HG02623 (cell line): ENCODE data around the gene HAUS3.
"Not testable (repeated sequence)": the region's sequence is repeated elsewhere in the genome, so short reads cannot be mapped to it uniquely, and the experiment has no call there.

Source experiments
- ATAC-seq: cut with Tn5 transposase; IDR thresholded peaks from one replicate; pipeline ENCODE4 v1.9.1; 2021; ENCODE audit warnings: moderate library complexity; ENCODE audit not compliant: unreplicated experiment

Gene HAUS3

GRCh38 chr4:2231082-2231481, 10.8 kb downstream of the HAUS3 start:
- no peak for ATAC-seq

- no peak for ATAC-seq
These were observed 15.7 kb downstream of the HAUS3 start for GRCh38 chr4:2226261-2226660.

GRCh38 chr4:2222838-2223237, 19.1 kb downstream of the HAUS3 start:
- no peak for ATAC-seq

DNA sequence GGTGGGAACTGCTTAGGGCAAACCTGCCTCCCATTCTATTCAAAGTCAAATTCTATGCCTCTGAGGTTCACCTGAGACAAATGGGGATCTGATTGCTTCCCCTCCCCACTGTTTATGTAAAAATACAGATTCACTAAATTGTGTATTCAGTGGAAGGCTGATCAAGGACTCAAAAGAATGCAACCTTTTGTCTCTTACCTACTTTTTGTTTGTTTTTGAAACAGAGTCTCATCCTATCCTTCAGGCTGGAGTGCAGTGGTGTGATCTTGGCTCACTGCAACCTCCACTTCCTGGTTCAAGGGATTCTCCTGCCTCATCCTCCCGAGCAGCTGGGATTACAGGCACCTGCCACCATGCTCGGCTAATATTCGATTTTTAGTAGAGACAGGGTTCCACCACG, 20.5 kb downstream of the HAUS3 start:
- not testable (repeated sequence) for ATAC-seq

DNA sequence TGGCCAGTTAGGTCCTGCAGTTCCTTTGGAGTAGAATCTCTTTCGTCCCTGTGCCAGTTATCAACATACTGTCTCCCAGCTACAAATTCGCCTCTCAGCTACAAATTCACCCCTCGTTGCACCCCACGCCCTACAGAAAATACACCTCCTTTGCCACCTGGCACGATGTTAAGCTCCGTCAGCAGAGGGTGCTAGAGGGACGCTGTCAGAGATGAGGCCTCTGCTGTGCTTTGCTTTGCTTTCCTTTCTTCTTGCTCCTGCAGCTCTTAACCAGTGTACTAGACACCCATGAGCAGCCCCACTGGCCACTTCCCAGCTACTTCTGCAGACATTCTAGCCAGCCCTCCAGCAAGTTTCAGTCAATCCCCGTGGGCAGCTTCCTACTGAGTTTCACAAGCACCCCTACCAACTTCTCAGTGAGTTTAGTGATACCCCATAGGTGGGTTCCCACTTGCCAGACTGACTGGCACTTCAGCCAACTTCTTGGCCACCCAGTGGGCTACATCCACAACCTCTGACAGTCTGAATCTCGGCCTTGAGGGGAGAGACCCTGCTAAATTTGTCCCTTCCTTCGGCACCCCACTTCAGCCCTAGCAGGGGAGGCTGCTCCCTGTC, 21.8 kb downstream of the HAUS3 start:
- no peak for ATAC-seq

DNA sequence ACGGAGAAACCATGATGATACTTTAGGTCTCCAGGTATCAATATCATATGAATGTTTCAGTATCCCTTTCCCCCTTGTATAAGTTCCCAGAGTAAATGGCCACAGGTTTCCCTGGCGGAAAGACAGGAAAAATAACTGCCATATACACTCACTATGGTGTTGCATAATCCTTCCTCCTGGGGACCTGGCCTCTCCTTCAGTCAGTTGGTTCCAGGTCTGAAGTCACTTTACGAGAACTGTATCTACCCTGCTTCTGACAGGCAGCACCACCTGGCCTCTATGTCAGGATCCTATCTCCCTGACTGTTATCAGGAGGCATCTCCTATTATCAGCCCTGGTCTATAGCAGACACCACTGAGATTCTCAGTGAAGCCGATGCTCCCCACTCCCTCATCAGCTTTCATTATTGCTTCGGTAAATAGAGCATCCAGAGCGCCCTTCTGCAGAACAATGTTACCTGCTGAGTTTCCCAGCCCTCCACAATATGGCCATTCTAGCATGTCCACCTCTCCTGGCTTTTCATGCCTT, 22.6 kb downstream of the HAUS3 start:
- ATAC-seq: no peak

DNA sequence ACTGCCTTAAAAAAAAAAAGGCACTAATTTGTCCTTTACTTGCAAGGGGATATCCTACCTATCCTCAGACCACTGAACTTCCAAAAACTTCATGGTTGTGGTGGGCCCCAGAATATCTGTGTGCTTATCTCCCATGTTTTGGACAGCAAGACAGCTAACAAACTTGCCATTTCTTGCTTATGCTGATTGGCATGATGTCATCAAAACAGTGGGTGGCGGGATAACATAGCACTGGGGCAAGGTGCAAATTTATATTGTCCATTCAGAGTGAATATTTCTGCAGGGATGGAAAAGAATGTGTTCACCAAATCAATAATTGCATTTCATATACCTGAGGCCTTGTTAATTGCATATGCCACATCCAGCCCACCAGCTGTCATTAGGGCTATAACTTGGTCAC, 23.5 kb downstream of the HAUS3 start:
- ATAC-seq: no peak

GRCh38 chr4:2217726-2218125, 24.2 kb downstream of the HAUS3 start:
- no peak for ATAC-seq

DNA sequence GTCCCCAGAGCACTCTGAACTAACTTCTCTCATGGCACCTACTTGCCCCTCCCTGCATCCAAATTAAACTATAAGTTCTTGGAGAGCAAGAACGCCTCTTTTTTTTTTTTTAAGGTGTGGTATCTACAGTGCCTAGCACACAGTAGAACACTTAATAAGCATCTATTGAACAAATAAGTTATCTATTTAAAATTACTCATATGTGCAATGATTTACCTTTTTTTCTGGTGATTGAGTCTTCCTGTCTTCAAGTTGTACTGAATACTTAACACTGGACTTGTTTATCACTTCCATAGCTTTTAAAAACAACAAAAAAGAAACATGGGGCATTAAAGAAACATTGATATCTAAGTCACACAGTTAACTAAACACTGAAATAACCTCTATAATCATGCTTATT, 29.1 kb downstream of the HAUS3 start:
- no peak for ATAC-seq

GRCh38 chr4:2202789-2203188, 39.1 kb downstream of the HAUS3 start:
- ATAC-seq: not testable (repeated sequence)

DNA sequence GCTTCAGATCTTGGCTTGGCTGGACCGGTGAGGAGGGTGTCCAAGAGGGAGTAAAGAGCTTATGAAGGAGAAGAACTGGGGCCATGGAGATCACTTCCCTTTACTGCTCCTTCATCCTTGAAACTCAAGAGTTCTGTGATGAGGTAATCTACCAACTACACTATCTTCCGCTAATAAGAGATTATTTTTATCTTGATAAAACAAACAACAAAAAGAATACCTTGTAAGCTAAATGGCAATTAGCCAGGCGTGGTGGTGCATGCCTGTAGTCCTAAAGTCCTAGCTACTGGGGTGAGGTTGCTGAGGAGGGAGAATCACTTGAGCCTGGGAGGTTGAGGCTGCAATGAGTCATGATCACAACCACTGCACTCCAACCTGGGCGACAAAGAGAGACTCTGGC, 47.4 kb downstream of the HAUS3 start:
- no peak for ATAC-seq

DNA sequence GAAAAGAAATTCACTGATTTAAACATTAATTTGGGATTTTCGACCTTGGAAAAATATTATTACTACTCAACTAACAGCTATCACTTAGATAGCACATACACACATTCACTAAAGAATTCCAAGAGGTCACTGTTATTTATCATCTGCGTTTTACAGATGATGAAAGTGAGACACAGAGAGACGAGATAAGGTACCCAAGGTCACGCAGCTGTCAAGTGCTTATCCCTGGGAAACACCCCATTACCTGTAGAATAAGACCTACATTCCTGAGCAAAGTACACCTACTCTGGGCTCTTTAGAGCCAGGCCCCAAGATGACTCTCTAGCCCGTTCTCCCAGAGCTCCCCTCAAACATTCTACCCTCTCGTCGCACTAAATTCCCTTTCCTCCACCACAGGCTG, 48.6 kb downstream of the HAUS3 start:
- no peak for ATAC-seq

GRCh38 chr4:2186865-2187172, 55.1 kb downstream of the HAUS3 start:
- ATAC-seq: no peak

GRCh38 chr4:2186133-2186864, 55.6 kb downstream of the HAUS3 start:
- no peak for ATAC-seq

GRCh38 chr4:2183394-2183793, 58.5 kb downstream of the HAUS3 start:
- ATAC-seq: no peak

DNA sequence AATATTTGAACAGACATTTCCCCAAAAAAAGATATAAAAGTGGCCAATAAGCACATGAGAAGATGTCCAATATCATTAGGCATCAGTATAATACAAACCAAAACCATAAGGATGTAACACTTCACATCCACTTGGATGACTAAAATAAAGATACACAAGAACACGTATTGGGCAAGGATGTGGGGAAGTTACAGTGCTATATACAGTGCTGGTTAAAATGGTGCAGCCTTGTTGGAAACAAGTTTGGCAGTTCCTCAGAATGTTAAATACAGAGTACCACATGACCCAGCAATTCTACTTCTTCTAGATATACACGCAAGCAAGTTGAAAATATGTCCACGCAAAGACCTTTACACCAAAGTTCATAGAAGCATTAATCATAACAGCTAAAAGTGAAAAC, 58.9 kb downstream of the HAUS3 start:
- ATAC-seq: no peak

DNA sequence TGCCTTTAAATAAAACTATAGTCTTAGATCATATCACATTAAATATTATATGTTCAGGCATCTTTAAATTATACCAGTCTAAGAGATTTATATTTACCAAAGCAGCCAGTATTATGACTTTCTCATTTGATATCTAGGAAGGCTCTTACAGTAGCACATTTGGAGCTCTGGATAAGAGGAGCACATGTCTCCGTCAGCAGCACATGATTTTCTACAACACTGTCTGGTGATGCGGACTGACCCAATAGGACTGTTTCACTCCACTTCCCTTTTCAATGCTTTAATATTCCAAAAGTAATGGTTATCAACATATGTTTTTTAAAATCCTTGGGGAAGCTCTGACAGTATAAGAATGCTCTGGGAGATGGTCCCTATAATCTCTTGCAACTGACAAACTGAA, 61.5 kb downstream of the HAUS3 start:
- no peak for ATAC-seq

DNA sequence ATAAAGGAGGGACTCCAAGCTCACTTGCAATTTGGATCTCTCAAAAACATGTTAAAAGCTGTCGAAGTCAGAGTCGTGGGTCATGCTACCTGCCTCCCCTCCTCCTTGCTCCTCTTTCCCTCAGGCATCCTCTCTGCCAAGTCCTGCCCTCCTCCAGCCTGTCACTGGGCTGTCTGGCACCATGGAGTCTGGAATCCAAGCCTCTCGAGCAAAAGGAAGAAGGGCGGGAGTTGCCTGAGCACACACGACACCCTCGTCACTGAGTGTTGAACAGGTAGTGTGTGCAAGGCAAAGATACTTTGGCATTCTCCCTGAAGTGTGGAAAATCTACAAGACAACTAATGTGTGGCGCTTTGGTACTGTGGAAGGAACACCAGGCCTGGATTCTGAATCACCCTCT, 62.2 kb downstream of the HAUS3 start:
- no peak for ATAC-seq

GRCh38 chr4:2178986-2179385, 62.9 kb downstream of the HAUS3 start:
- no peak for ATAC-seq
